Neural cell (in vitro differentiated cells): ENCODE results near the gene SNAP29.

Source experiments
- CTCF ChIP-seq: fragments of 450-650 bp; IDR thresholded peaks from 2 replicates; pipeline ENCODE4 v1.5.1; 2014; ENCODE audit warnings: antibody characterized with exemption, mild to moderate bottlenecking, moderate library complexity; ENCODE audit not compliant: poor library complexity, severe bottlenecking
- EZH2 ChIP-seq: fragments of 200-600, 300-800 bp; shearing (Covaris generic), sonication (generic); IDR thresholded peaks from 2 replicates; pipeline ENCODE4 v1.6.1; 2014; ENCODE audit warnings: antibody characterized with exemption, low read length, borderline replicate concordance, mild to moderate bottlenecking; ENCODE audit not compliant: insufficient read depth, poor library complexity, severe bottlenecking
- POLR2AphosphoS5 ChIP-seq: IDR thresholded peaks from 2 replicates; pipeline ENCODE4 v1.6.1; 2012
- RAD21 ChIP-seq: fragments of 450-650 bp; conservative IDR thresholded peaks from 2 replicates; pipeline ENCODE4 v1.6.1; 2014; ENCODE audit warnings: antibody characterized with exemption, mild to moderate bottlenecking, moderate library complexity
- REST ChIP-seq: IDR thresholded peaks from 2 replicates; pipeline ENCODE4 v1.6.1; 2012; ENCODE audit warnings: borderline replicate concordance
- TAF1 ChIP-seq: IDR thresholded peaks from 2 replicates; pipeline ENCODE4 v1.6.1; 2012; ENCODE audit warnings: low read depth

GRCh38 chr22:20833225-20833665 is 25.6 kb upstream of the SNAP29 start:
- no peak for TF ChIP-seq CTCF
- TF ChIP-seq POLR2AphosphoS5 = no peak
- no peak for TF ChIP-seq TAF1
- no peak for TF ChIP-seq REST
- no peak for TF ChIP-seq RAD21
- TF ChIP-seq EZH2 = no peak
